Esophagus squamous epithelium (tissue), 4 donors: Measurements from ENCODE around the gene LINS1.

ENCODE experiments used
- POLR2A ChIP-seq, 4 donors: fragments of 450-650 bp; IDR thresholded peaks; one replicate each; pipeline ENCODE4 v1.6.1; 2017; ENCODE audit warnings: antibody characterized with exemption in 4 of 4, mild to moderate bottlenecking in 4 of 4, moderate library complexity in 3 of 4
- TF ChIP-seq, protein P1 (sequence below), 6 experiments: fragments of 450-650 bp in 4 of 6; fragments of 200-600 bp in 2 of 6; sonication (generic) in 2 of 6; IDR thresholded peaks; one replicate each; pipeline ENCODE4 v1.5.1; 2016 to 2019; ENCODE audit warnings: antibody characterized with exemption in 6 of 6, mild to moderate bottlenecking in 4 of 6, moderate library complexity in 4 of 6

DNA sequence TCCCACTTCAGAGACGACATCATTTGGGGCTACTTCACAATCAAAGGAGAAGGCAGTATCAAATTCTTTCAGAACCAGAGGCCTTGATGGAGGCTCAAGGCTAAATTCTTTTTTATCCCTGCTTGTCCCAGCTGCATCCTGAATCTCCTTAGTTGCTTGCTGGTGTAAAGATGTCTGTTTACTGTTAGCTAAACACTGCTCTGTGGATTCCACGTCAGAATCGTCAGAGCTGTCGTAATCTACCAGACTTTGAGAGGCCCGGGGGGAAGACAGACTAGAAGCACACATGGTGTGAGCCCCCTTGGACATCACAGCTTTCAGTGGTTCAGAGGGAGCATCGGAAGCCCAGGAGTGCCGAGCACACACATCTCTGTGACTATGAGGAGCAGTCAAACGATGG is 32.6 kb downstream of the LINS1 start:
- TF ChIP-seq, protein P1, sequence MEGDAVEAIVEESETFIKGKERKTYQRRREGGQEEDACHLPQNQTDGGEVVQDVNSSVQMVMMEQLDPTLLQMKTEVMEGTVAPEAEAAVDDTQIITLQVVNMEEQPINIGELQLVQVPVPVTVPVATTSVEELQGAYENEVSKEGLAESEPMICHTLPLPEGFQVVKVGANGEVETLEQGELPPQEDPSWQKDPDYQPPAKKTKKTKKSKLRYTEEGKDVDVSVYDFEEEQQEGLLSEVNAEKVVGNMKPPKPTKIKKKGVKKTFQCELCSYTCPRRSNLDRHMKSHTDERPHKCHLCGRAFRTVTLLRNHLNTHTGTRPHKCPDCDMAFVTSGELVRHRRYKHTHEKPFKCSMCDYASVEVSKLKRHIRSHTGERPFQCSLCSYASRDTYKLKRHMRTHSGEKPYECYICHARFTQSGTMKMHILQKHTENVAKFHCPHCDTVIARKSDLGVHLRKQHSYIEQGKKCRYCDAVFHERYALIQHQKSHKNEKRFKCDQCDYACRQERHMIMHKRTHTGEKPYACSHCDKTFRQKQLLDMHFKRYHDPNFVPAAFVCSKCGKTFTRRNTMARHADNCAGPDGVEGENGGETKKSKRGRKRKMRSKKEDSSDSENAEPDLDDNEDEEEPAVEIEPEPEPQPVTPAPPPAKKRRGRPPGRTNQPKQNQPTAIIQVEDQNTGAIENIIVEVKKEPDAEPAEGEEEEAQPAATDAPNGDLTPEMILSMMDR (IDR thresholded peaks at IDR 0.05) = no peak
- TF ChIP-seq POLR2A (IDR thresholded peaks at IDR 0.05) = no peak
